ENCODE data around the gene DNASE1L2. TPM values are rescaled to one million over a fixed set of nuclear protein-coding genes. Genes with fewer than 3 reads are reported as not detected.

The DNASE1L2 gene
- total and polyA plus RNA-seq, 2 donors (not counting 1 experiment from before 2014, with no cell fraction given): 0.34 to 0.99 TPM

GRCh38 chr16:2198283-2198682, 38.0 kb upstream of the DNASE1L2 start:
- Histone ChIP-seq H2AFZ (ENCODE audit: low read length) (no peak overlapping the region), H3K4me1 (ENCODE audit: control insufficient read depth, extremely low read depth, insufficient read depth, low read length) (no peaks in the 10 kb centered on the region), H3K79me2 (ENCODE audit: control insufficient read depth, insufficient read depth, low read length) (no peaks in the 10 kb centered on the region), H3K4me2 (ENCODE audit: extremely low read depth, insufficient read depth, low read length) (no peak overlapping the region), H3K27me3 (ENCODE audit: control insufficient read depth, insufficient read depth, low read length) (peaks cover 45% of the 10 kb centered on the region), H3K27ac (ENCODE audit: insufficient read depth, low read length) (no peak overlapping the region), H3K36me3 (ENCODE audit: control insufficient read depth, insufficient read depth, low read length) (no peaks in the 10 kb centered on the region), H4K20me1 (ENCODE audit: control insufficient read depth, extremely low read depth, insufficient read depth, low read length) (no peaks in the 10 kb centered on the region), H3K4me3 (replicated peaks in 1 of 4; ENCODE audit: control extremely low read depth in 1 of 4, insufficient read depth in 1 of 4, low read depth in 3 of 4, low read length in 4 of 4) (no peak overlapping the region), H3K9ac (ENCODE audit: insufficient read depth, low read length) (no peak overlapping the region), H3K9me3 (ENCODE audit: control insufficient read depth, insufficient read depth, low read depth, low read length) (no peaks in the 10 kb centered on the region)
- TF ChIP-seq EZH2 (IDR thresholded peaks at IDR 0.05; ENCODE audit: low read length, missing control alignments) (no peak), CTCF (conservative IDR thresholded peaks at IDR 0.05 in 1 of 2, IDR thresholded peaks at IDR 0.05 in 1 of 2; ENCODE audit: low read depth in 1 of 2, low read length in 2 of 2) (no peak)
- no peak for DNase-seq (ENCODE audit: low read depth in 2 of 2)

- TF ChIP-seq EZH2 (IDR thresholded peaks at IDR 0.05; ENCODE audit: low read length, missing control alignments) (no peak), CTCF (conservative IDR thresholded peaks at IDR 0.05 in 1 of 2, IDR thresholded peaks at IDR 0.05 in 1 of 2; ENCODE audit: low read depth in 1 of 2, low read length in 2 of 2) (no peak)
- Histone ChIP-seq H3K27me3 (ENCODE audit: control insufficient read depth, insufficient read depth, low read length) (peaks cover 43% of the 10 kb centered on the region), H3K9ac (ENCODE audit: insufficient read depth, low read length) (no peak overlapping the region), H3K9me3 (ENCODE audit: control insufficient read depth, insufficient read depth, low read depth, low read length) (no peaks in the 10 kb centered on the region), H3K4me3 (replicated peaks in 1 of 4; ENCODE audit: control extremely low read depth in 1 of 4, insufficient read depth in 1 of 4, low read depth in 3 of 4, low read length in 4 of 4) (no peak overlapping the region), H3K36me3 (ENCODE audit: control insufficient read depth, insufficient read depth, low read length) (no peaks in the 10 kb centered on the region), H4K20me1 (ENCODE audit: control insufficient read depth, extremely low read depth, insufficient read depth, low read length) (no peaks in the 10 kb centered on the region), H3K4me1 (ENCODE audit: control insufficient read depth, extremely low read depth, insufficient read depth, low read length) (no peaks in the 10 kb centered on the region), H3K4me2 (ENCODE audit: extremely low read depth, insufficient read depth, low read length) (no peak overlapping the region), H3K27ac (ENCODE audit: insufficient read depth, low read length) (no peak overlapping the region), H2AFZ (ENCODE audit: low read length) (no peak overlapping the region), H3K79me2 (ENCODE audit: control insufficient read depth, insufficient read depth, low read length) (no peaks in the 10 kb centered on the region)
- DNase-seq (ENCODE audit: low read depth in 2 of 2): no peak
These were observed 37.1 kb upstream of the DNASE1L2 start for GRCh38 chr16:2199095-2199494.

- Histone ChIP-seq H3K27ac (ENCODE audit: insufficient read depth, low read length) (no peak overlapping the region), H2AFZ (ENCODE audit: low read length) (no peak overlapping the region), H4K20me1 (ENCODE audit: control insufficient read depth, extremely low read depth, insufficient read depth, low read length) (no peaks in the 10 kb centered on the region), H3K79me2 (ENCODE audit: control insufficient read depth, insufficient read depth, low read length) (no peaks in the 10 kb centered on the region), H3K9ac (ENCODE audit: insufficient read depth, low read length) (no peak overlapping the region), H3K36me3 (ENCODE audit: control insufficient read depth, insufficient read depth, low read length) (no peaks in the 10 kb centered on the region), H3K4me1 (ENCODE audit: control insufficient read depth, extremely low read depth, insufficient read depth, low read length) (no peaks in the 10 kb centered on the region), H3K4me2 (ENCODE audit: extremely low read depth, insufficient read depth, low read length) (no peak overlapping the region), H3K4me3 (replicated peaks in 1 of 4; ENCODE audit: control extremely low read depth in 1 of 4, insufficient read depth in 1 of 4, low read depth in 3 of 4, low read length in 4 of 4) (no peak overlapping the region), H3K9me3 (ENCODE audit: control insufficient read depth, insufficient read depth, low read depth, low read length) (no peaks in the 10 kb centered on the region), H3K27me3 (ENCODE audit: control insufficient read depth, insufficient read depth, low read length) (peaks cover 41% of the 10 kb centered on the region)
- no peak for DNase-seq (ENCODE audit: low read depth in 2 of 2)
- no peak for TF ChIP-seq EZH2 (IDR thresholded peaks at IDR 0.05; ENCODE audit: low read length, missing control alignments)
- TF ChIP-seq CTCF (conservative IDR thresholded peaks at IDR 0.05 in 1 of 2, IDR thresholded peaks at IDR 0.05 in 1 of 2; ENCODE audit: low read depth in 1 of 2, low read length in 2 of 2): no peak
These were observed 36.6 kb upstream of the DNASE1L2 start for GRCh38 chr16:2199621-2200139.

Data from fibroblast of lung (primary cell).